Measurements from ENCODE around the gene PRC1. TPM values are rescaled to one million over a fixed set of nuclear protein-coding genes. Genes with fewer than 3 reads are reported as not detected.
"Not testable (repeated sequence)": the region's sequence is repeated elsewhere in the genome, so short reads cannot be mapped to it uniquely, and the experiment has no call there.

The PRC1 gene
- total RNA-seq, 4 donors from 2014 or later, result 3.6 to 12.9 (median 7.2) TPM

DNA sequence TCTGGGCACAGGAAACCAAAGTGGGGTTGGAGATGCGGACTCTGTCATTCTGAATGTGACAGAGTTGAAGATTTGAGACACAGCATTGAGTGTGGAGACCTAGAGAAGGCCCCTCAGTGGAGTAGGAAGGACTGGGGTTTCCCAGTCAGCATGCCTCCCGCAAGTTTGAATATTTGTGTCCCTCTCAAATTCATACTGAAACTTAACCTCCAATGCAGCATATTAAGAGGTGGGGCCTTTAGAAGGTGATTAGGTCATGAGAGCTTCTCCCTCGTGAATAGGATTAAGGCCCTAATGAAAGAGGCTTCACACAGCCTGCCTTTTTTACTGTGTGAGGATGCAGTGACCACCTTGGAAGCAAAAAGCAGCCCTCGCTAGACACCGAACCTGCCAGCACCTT, 70.0 kb downstream of the PRC1 start:
- Histone ChIP-seq H3K27ac (no peak overlapping the region), H3K27me3 (no peaks in the 10 kb centered on the region), H3K9me3 (no peaks in the 10 kb centered on the region), H3K4me1 (no peaks in the 10 kb centered on the region), H3K36me3 (peaks cover 21 to 23% of the 10 kb centered on the region in 2 donors), H3K4me3 (replicated peaks in 1 of 3) (no peak overlapping the region)
- WGBS, 2 donors, result 82 to 88% methylated on average over 5 of the region's 5 CpGs
- TF ChIP-seq CTCF (IDR thresholded peaks at IDR 0.05) (no peak), POLR2A (IDR thresholded peaks at IDR 0.05) (no peak)
- DNase-seq, result no peak
- intact Hi-C loops (cut with DNase I), result no loop called here

DNA sequence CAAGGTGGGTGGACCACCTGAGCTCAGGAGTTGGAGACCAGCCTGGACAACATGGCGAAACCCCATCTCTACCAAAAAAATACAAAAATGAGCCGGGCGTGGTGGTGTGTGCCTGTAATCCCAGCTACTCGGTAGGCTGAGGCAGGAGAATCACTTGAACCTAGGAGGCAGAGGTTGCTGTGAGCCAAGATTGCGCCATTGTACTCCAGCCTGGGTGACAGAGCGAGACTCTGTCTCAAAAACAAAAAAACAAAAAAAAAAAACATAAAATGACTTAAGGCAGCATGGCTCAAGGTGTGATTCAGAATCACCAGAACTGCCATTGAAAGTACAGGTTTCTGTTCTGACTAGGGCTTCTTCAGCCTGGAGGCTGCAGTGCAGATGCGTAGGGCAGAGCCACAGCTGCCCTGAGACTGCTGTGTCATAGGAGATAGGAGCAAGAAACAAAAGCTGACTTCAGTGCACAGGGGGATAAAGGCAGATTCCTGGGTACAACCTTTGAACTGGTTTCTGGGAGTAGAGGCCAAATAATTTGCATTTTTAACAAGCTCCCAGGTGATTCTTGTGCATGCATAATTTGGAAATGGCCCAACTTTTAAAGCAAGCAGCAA, 71.5 kb downstream of the PRC1 start:
- 87 to 93% methylated on average over 7 of the region's 7 CpGs for WGBS, 2 donors
- H3K4me3 ChIP-seq (replicated peaks in 1 of 3); H3K27me3 ChIP-seq; DNase-seq; H3K9me3 ChIP-seq; H3K4me1 ChIP-seq; H3K27ac ChIP-seq; intact Hi-C loops (cut with DNase I): not testable (repeated sequence)
- peaks cover 37 to 38% of the 10 kb centered on the region in 2 donors for H3K36me3 ChIP-seq

GRCh38 chr15:90921887-90922286, 72.4 kb downstream of the PRC1 start:
- H3K36me3 ChIP-seq, result peaks cover 46 to 47% of the 10 kb centered on the region in 2 donors
- 88 to 93% methylated on average over 4 of the region's 4 CpGs for WGBS, 2 donors
- intact Hi-C loops (cut with DNase I), result no loop called here

DNA sequence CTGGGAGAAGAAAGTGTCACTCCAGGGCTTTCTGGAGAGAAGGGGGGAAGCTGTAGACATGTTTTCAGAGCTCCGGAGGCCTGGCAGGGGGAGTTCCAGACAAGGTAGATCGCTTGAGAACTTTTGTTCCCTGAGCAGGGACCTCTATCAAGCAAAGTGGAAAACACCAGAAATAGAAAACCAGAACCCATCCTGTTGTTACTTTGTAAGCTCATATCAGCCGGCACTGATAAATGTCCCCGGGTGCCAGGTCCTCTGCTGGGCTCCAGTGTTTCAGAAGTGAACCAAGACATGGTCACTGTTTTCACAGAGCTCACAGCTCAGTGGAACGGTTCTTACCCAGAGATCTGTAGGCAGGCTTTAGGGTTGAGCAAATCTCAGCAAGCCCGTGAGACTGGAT, 75.5 kb downstream of the PRC1 start:
- Histone ChIP-seq H3K4me3 (replicated peaks in 1 of 3) (no peak overlapping the region), H3K36me3 (peaks cover 72 to 75% of the 10 kb centered on the region in 2 donors), H3K27ac (no peak overlapping the region), H3K4me1 (no peaks in the 10 kb centered on the region), H3K9me3 (no peaks in the 10 kb centered on the region), H3K27me3 (no peaks in the 10 kb centered on the region)
- WGBS, 2 donors, result 94 to 98% methylated on average over 6 of the region's 6 CpGs
- TF ChIP-seq CTCF (IDR thresholded peaks at IDR 0.05), result no peak
- no peak for TF ChIP-seq POLR2A (IDR thresholded peaks at IDR 0.05)
- DNase-seq, result no peak
- intact Hi-C loops (cut with DNase I), result no loop called here

More at GRCh38 chr15:90921887-90922286, 72.4 kb downstream of the PRC1 start:
- Histone ChIP-seq H3K4me3 (replicated peaks in 1 of 3) (no peak overlapping the region), H3K4me1 (no peaks in the 10 kb centered on the region), H3K27ac (no peak overlapping the region), H3K27me3 (no peaks in the 10 kb centered on the region), H3K9me3 (no peaks in the 10 kb centered on the region)
- no peak for DNase-seq
- TF ChIP-seq POLR2A (IDR thresholded peaks at IDR 0.05) (no peak), CTCF (IDR thresholded peaks at IDR 0.05) (no peak)

DNA sequence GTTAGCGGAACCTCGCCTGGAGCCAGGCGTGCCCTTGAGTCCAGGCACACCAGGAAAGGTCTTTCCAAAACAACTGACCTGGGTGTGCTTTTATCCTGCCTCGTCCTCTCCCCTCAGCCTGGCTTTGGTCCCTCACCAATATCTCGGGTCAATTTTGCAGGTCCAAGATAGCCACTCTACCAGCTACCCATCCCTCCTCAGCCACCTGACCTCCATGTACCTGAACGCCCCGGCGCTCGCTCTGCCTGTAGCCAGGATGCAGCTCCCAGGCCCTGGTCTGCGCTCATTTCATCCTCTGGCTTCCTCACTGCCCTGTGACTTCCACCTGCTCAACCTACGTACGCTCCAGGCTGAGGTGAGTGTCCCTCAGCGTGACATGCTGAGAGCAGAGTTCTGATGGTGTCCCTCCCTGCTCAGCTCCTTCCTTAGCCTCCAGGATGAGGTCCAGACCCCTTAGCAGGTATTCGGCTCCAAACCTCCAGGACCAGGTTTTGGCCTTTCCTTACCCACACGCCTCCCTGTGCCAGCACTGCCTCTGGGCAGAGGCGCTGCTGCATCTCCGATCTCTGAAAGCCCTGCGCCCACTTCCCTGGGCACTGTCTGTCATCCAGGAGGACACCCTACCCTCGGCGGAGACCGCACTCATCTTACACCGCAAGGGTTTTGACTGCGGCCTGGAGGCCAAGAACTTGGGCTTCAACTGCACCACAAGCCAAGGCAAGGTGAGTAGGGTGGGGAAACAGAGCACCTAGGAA, 76.1 kb downstream of the PRC1 start:
- intact Hi-C loops (cut with DNase I), result no loop called here
- no peaks in the 10 kb centered on the region for H3K9me3 ChIP-seq
- 92 to 97% methylated on average over 23 of the region's 23 CpGs for WGBS, 2 donors
- no peaks in the 10 kb centered on the region for H3K27me3 ChIP-seq
- TF ChIP-seq CTCF (IDR thresholded peaks at IDR 0.05) (no peak), POLR2A (IDR thresholded peaks at IDR 0.05) (no peak)
- H3K4me3 ChIP-seq (replicated peaks in 1 of 3), result no peak overlapping the region
- no peaks in the 10 kb centered on the region for H3K4me1 ChIP-seq
- H3K27ac ChIP-seq, result no peak overlapping the region
- no peak for DNase-seq
- peaks cover 78 to 81% of the 10 kb centered on the region in 2 donors for H3K36me3 ChIP-seq
